Right lobe of liver (tissue), 4 donors: Measurements from ENCODE around the gene SRMS.

Experiments used
- POLR2A ChIP-seq: fragments of 450-650 bp; IDR thresholded peaks from one replicate; pipeline ENCODE4 v1.6.1; 2017; ENCODE audit warnings: antibody characterized with exemption, mild to moderate bottlenecking
- TF ChIP-seq, protein P1 (sequence below), 4 donors: fragments of 200-600 bp in 3 of 4; fragments of 450-650 bp in 1 of 4; IDR thresholded peaks; one replicate each; pipeline versions ENCODE4 v1.5.1 to v1.8.0; 2016 to 2022; ENCODE audit warnings: antibody characterized with exemption in 4 of 4, mild to moderate bottlenecking in 2 of 4
- donor health status: DM: no; HTN: no; CAD: no.
- donor health status: DM: no; HTN: no; CAD: no.
- donor health status: DM: no; HTN: yes; CAD: no.

DNA sequence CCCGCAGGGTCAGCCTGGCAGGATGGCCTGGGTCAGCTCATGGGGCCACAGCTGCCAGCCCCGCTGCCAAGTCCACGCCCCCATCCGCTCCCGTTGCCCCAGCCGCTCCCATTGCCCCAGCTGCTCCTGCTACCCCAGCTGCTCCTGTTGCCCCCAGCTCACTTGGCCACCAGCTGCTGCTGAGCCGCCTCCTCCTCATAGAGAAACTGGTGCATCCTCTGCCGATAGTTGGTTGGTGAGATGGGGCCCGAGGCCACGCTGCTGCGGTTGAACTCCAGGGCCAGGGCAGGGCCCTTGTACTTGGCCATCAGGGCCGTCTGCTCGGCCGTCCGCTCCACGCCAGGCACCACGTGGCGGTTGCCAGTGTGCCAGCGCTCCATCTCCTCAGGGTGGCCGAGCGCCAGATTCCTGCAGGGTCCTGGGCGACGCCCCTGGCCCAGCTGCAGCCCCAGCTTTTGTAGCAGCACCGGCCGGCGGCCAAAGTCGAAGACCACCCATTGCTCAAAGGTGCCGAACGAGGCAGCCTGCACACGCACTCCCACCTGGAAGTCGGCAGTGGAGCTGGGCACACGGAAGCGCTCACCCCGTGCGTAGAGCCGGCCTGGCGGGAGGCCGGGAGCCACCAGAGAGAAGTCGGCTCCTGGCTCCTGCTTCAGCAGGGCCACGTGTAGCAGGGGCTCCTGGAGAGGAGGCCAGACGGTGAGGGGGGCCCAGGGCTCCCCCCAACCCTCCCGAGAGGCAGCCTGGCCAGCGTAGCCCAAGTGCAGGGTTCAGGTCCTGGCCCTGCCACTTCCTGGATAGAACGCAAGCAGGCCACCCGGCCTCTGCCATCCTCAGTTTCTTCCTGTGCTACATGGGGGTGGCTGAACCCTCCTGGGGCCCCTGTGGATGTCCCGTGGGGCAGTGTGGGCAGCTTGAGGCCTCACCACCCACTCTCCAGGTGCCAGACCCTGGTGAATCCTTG is 21.7 kb upstream of the SRMS start:
- TF ChIP-seq, protein P1, sequence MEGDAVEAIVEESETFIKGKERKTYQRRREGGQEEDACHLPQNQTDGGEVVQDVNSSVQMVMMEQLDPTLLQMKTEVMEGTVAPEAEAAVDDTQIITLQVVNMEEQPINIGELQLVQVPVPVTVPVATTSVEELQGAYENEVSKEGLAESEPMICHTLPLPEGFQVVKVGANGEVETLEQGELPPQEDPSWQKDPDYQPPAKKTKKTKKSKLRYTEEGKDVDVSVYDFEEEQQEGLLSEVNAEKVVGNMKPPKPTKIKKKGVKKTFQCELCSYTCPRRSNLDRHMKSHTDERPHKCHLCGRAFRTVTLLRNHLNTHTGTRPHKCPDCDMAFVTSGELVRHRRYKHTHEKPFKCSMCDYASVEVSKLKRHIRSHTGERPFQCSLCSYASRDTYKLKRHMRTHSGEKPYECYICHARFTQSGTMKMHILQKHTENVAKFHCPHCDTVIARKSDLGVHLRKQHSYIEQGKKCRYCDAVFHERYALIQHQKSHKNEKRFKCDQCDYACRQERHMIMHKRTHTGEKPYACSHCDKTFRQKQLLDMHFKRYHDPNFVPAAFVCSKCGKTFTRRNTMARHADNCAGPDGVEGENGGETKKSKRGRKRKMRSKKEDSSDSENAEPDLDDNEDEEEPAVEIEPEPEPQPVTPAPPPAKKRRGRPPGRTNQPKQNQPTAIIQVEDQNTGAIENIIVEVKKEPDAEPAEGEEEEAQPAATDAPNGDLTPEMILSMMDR (IDR thresholded peaks at IDR 0.05): no peak
- TF ChIP-seq POLR2A: no peak
